Adrenal gland (tissue), 12 donors: Measurements from ENCODE around the gene PTPRD. TPM values are rescaled to one million over a fixed set of nuclear protein-coding genes. Genes with fewer than 3 reads are reported as not detected.

Source experiments
- DNase-seq, 7 donors: peaks; one replicate each; pipeline ENCODE4 v3.0.0-alpha.2; 2019 to 2020
- H3K27ac ChIP-seq, 5 donors: fragments of 200-600 bp; sonication (generic) in 4 of 5; 1 replicate in 3 of 5; 2 replicates in 2 of 5; pipeline versions ENCODE4 v1.5.1 to v1.8.0; 2016 to 2020; ENCODE audit warnings: mild to moderate bottlenecking in 1 of 5
- H3K27me3 ChIP-seq: fragments of 200-600 bp; 2 replicates; pipeline ENCODE4 v1.8.0; 2021
- H3K36me3 ChIP-seq, 2 donors: fragments of 200-600 bp; replicated peaks in 1 of 2; 1 replicate in 1 of 2; 2 replicates in 1 of 2; pipeline versions ENCODE4 v1.5.1 to v1.8.0; 2018 to 2022
- H3K4me1 ChIP-seq, 2 donors: fragments of 200-600 bp; replicated peaks in 1 of 2; 1 replicate in 1 of 2; 2 replicates in 1 of 2; pipeline versions ENCODE4 v1.5.1 to v1.8.0; 2018 to 2021
- H3K4me3 ChIP-seq, 4 donors: fragments of 200-600 bp; sonication (generic) in 3 of 4; one replicate each; pipeline ENCODE4 v1.5.1; 2016 to 2018
- H3K9me3 ChIP-seq, 3 donors: fragments of 200-600 bp; sonication (generic) in 1 of 3; replicated peaks in 1 of 3; 1 replicate in 2 of 3; 2 replicates in 1 of 3; pipeline versions ENCODE4 v1.5.1 to v1.8.0; 2016 to 2021
- CTCF ChIP-seq, 6 experiments: fragments of 450-650 bp in 4 of 6; fragments of 200-600 bp in 2 of 6; sonication (generic) in 1 of 6; IDR thresholded peaks; 1 replicate in 5 of 6; 2 replicates in 1 of 6; pipeline versions ENCODE4 v1.5.1 to v1.8.0; 2016 to 2021; ENCODE audit warnings: antibody characterized with exemption in 6 of 6, mild to moderate bottlenecking in 2 of 6, moderate library complexity in 1 of 6
- POLR2A ChIP-seq, 2 donors: fragments of 450-650 bp; IDR thresholded peaks; one replicate each; pipeline ENCODE4 v1.6.1; 2017; ENCODE audit warnings: antibody characterized with exemption in 2 of 2, mild to moderate bottlenecking in 2 of 2, moderate library complexity in 1 of 2
- WGBS, 4 donors: extraction: QIAGEN DNeasy Blood & Tissue Kit in 2 of 4; methylation state at CpG; one replicate each; pipeline versions ENCODE4 v1.1.5 to v1.1.7; 2013 to 2017; 5-methylcytosine and 5-hydroxymethylcytosine counted together
- intact Hi-C, 2 donors: fragments of 100-400 bp; cut with DNase I; formaldehyde crosslinking; loops; one replicate each; pipeline versions ENCODE4 v1.14.1 to v1.15.0; 2022 to 2023
- polyA plus RNA-seq, 3 donors: library from polyadenylated mRNA; stranded (reverse); fragments of 200-250 nt in 2 of 3; fragments of 350-450 nt in 1 of 3; fragmentation: Illumina TruSeq in 1 of 3; extraction: RNeasy Lipid Tissue Mini Kit (QIAGEN cat#74804) in 1 of 3; gene quantifications; one replicate each; pipeline ENCODE4 v1.2.3, GENCODE V29; 2013 to 2014
- total RNA-seq, 9 donors: library from RNA; depleted of rRNA in 4 of 9; stranded (reverse); fragments of >200 nt in 4 of 9; fragments of 120-200 nt in 1 of 9; fragmentation: NEBNext Ultra II Directional in 1 of 9; extraction: Animal tissue kit (Norgen Biotek cat#: 25700) in 1 of 9; gene quantifications; one replicate each; pipeline versions ENCODE4 v1.1.0 to v1.2.4, GENCODE V29; 2013 to 2023
- donor health status: healthy with polysubstance abuse.
- donor health status: Bipolar disorder and iron deficiency.
- donor health status: DM: yes; HTN: yes; CAD: no.
- donor health status: DM: no; HTN: no; CAD: no.
- donor health status: DM: no; HTN: no; CAD: no.
- donor health status: DM: yes; HTN: yes; CAD: no.

PTPRD gene
- total and polyA plus RNA-seq, 12 donors, result 0.61 to 71.2 (median 4.5) TPM

GRCh38 chr9:8766096-8766495 is 1846.7 kb downstream of the PTPRD start:
- WGBS, 4 donors, result 69 to 87% (median 80%) methylated on average over 3 of the region's 3 CpGs
- TF ChIP-seq CTCF (IDR thresholded peaks at IDR 0.05) (no peak), POLR2A (IDR thresholded peaks at IDR 0.05) (no peak)

GRCh38 chr9:8764051-8764450 is 1848.8 kb downstream of the PTPRD start:
- intact Hi-C loops, result no loop called here
- H3K27ac ChIP-seq, result no peak overlapping the region
- TF ChIP-seq POLR2A (IDR thresholded peaks at IDR 0.05) (no peak), CTCF (IDR thresholded peaks at IDR 0.05) (no peak)
- no peaks in the 10 kb centered on the region for H3K4me1 ChIP-seq
- no peak overlapping the region for H3K4me3 ChIP-seq
- no peaks in the 10 kb centered on the region for H3K36me3 ChIP-seq
- no peak for DNase-seq
- no peaks in the 10 kb centered on the region for H3K27me3 ChIP-seq
- no peaks in the 10 kb centered on the region for H3K9me3 ChIP-seq
- WGBS, 4 donors, result 89 to 96% (median 92%) methylated on average over 1 of the region's 1 CpG

More at GRCh38 chr9:8766096-8766495, 1846.7 kb downstream of the PTPRD start:
- no peaks in the 10 kb centered on the region for H3K9me3 ChIP-seq
- H3K4me1 ChIP-seq, result no peaks in the 10 kb centered on the region
- DNase-seq, result no peak
- H3K27ac ChIP-seq, result no peak overlapping the region
- intact Hi-C loops, result no loop called here
- H3K4me3 ChIP-seq, result no peak overlapping the region
- H3K36me3 ChIP-seq, result no peaks in the 10 kb centered on the region
- no peaks in the 10 kb centered on the region for H3K27me3 ChIP-seq

DNA sequence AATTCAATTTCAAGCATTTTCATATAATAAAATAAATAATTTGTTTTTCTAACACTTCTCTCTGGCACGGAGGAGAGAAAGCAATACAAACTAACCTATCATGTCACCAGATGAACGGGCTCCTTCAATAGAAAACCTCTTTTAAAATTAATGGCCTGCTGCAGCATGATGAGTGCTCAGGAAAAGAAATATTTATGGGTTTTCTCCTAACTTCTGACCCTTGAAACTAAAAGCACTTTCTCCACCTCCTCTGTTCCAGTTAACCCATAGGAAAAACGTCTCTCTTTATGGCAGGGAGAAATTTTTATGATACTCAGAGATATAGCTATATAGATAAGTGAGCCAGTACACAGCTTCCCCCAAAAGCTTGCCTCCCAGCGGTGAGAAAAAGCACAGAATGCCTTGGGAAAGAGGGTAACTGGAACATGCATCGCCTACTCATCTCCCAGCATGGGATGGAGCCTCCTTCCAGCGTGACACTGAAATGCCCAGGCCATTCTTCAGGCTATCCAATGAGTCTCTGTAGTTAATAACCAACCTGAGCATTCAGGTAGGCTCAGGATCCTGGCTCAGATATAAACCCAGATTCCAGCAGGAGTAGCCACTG is 1850.2 kb downstream of the PTPRD start:
- Histone ChIP-seq H3K27me3 (no peaks in the 10 kb centered on the region), H3K4me3 (no peak overlapping the region), H3K9me3 (no peaks in the 10 kb centered on the region), H3K36me3 (no peaks in the 10 kb centered on the region), H3K27ac (no peak overlapping the region), H3K4me1 (no peaks in the 10 kb centered on the region)
- TF ChIP-seq CTCF (IDR thresholded peaks at IDR 0.05), result no peak
- no peak for TF ChIP-seq POLR2A (IDR thresholded peaks at IDR 0.05)
- 69 to 76% (median 74%) methylated on average over 6 of the region's 6 CpGs for WGBS, 4 donors
- DNase-seq, result no peak
- intact Hi-C loops, result no loop called here

GRCh38 chr9:8760000-8760767 is 1852.6 kb downstream of the PTPRD start:
- Histone ChIP-seq H3K36me3 (no peaks in the 10 kb centered on the region), H3K9me3 (no peaks in the 10 kb centered on the region), H3K27me3 (no peaks in the 10 kb centered on the region), H3K27ac (no peak overlapping the region), H3K4me3 (no peak overlapping the region), H3K4me1 (no peaks in the 10 kb centered on the region)
- no peak for TF ChIP-seq POLR2A (IDR thresholded peaks at IDR 0.05)
- TF ChIP-seq CTCF (IDR thresholded peaks at IDR 0.05), result no peak
- 76 to 93% (median 91%) methylated on average over 8 of the region's 8 CpGs for WGBS, 4 donors
- intact Hi-C loops, result no loop called here
- DNase-seq, result no peak
